Natural killer cell (primary cell): ENCODE data around the gene CTNNA2. TPM values are rescaled to one million over a fixed set of nuclear protein-coding genes. Genes with fewer than 3 reads are reported as not detected.

Experiments
- ATAC-seq, 3 donors: fragments of 150-1000 bp in 2 of 3; fragments of 200-7000 bp in 1 of 3; cut with Tn5 transposase; 1 replicate in 1 of 3; 2 replicates in 2 of 3; pipeline ENCODE4 v1.10.0; 2021; ENCODE audit warnings: mild to moderate bottlenecking in 2 of 3, moderate library complexity in 2 of 3
- DNase-seq, 2 donors: peaks; one replicate each; pipeline versions ENCODE4 v3.0.0 to v3.0.0-alpha.2; 2013 to 2021; ENCODE audit warnings: mixed read lengths in 1 of 2
- H3K27ac ChIP-seq: one replicate; pipeline ENCODE4 v1.5.1; 2013; ENCODE audit warnings: mild to moderate bottlenecking, low read length
- H3K27me3 ChIP-seq: one replicate; pipeline ENCODE4 v1.6.1; 2013; ENCODE audit warnings: low read length; ENCODE audit not compliant: control insufficient read depth, insufficient read depth
- H3K36me3 ChIP-seq: one replicate; pipeline ENCODE4 v1.6.1; 2013; ENCODE audit warnings: low read length; ENCODE audit not compliant: control insufficient read depth, insufficient read depth
- H3K4me1 ChIP-seq: one replicate; pipeline ENCODE4 v1.6.1; 2013; ENCODE audit warnings: low read length; ENCODE audit not compliant: control insufficient read depth, insufficient read depth
- H3K4me3 ChIP-seq: one replicate; pipeline ENCODE4 v1.5.1; 2013; ENCODE audit warnings: low read length
- H3K9me3 ChIP-seq: one replicate; pipeline ENCODE4 v1.6.1; 2013; ENCODE audit warnings: low read length; ENCODE audit not compliant: control insufficient read depth, insufficient read depth
- H3K27ac Mint-ChIP-seq, 2 donors: one replicate each; pipeline ENCODE4 v1.8.0; 2022; ENCODE audit warnings: mild to moderate bottlenecking in 2 of 2, mixed read lengths in 2 of 2, moderate library complexity in 1 of 2
- H3K27me3 Mint-ChIP-seq, 2 donors: one replicate each; pipeline ENCODE4 v1.8.0; 2022; ENCODE audit warnings: low read depth in 2 of 2, mixed read lengths in 2 of 2
- H3K36me3 Mint-ChIP-seq: one replicate; pipeline ENCODE4 v1.8.0; 2022; ENCODE audit warnings: mixed read lengths
- H3K4me1 Mint-ChIP-seq, 2 donors: one replicate each; pipeline ENCODE4 v1.8.0; 2022; ENCODE audit warnings: mixed read lengths in 2 of 2
- H3K4me3 Mint-ChIP-seq: one replicate; pipeline ENCODE4 v1.8.0; 2022; ENCODE audit warnings: mild to moderate bottlenecking, moderate library complexity, mixed read lengths
- H3K9me3 Mint-ChIP-seq, 2 donors: one replicate each; pipeline ENCODE4 v1.8.0; 2022; ENCODE audit warnings: mixed read lengths in 2 of 2
- CTCF ChIP-seq: fragments of 200-600 bp; IDR thresholded peaks from one replicate; pipeline ENCODE4 v1.8.0; 2022; ENCODE audit warnings: antibody characterized with exemption
- WGBS: methylation state at CpG from one replicate; pipeline ENCODE4 v1.1.7; 2013; ENCODE audit warnings: missing lambda C conversion rate; ENCODE audit not compliant: insufficient coverage; 5-methylcytosine and 5-hydroxymethylcytosine counted together
- intact Hi-C: fragments of 100-400 bp; cut with micrococcal nuclease; formaldehyde crosslinking; loops from one replicate; pipeline ENCODE4 v1.14.2; 2022
- total RNA-seq, 4 donors: library from RNA; stranded (reverse); fragments of 120-200 nt in 1 of 4; gene quantifications; one replicate each; pipeline versions ENCODE4 v1.2.3 to v1.2.4, GENCODE V29; 2013 to 2022

CTNNA2 gene
- total RNA-seq, 3 donors from 2014 or later (not counting 1 experiment from before 2014, with no cell fraction given): not detected

GRCh38 chr2:80363330-80363729 is 850.5 kb downstream of the CTNNA2 start:
- TF ChIP-seq CTCF: no peak
- Histone ChIP-seq H3K36me3 (no peaks in the 10 kb centered on the region), H3K27ac (no peak overlapping the region), H3K27me3 (no peaks in the 10 kb centered on the region), H3K4me1 (no peaks in the 10 kb centered on the region), H3K9me3 (no peaks in the 10 kb centered on the region), H3K4me3 (no peak overlapping the region)
- Mint-ChIP-seq H3K36me3 (no peaks in the 10 kb centered on the region), H3K27me3 (no peaks in the 10 kb centered on the region), H3K4me3 (no peak overlapping the region), H3K9me3 (peaks cover 6% of the 10 kb centered on the region in 2 donors), H3K27ac (no peak overlapping the region), H3K4me1 (no peaks in the 10 kb centered on the region)
- WGBS: 80% methylated on average over 3 of the region's 5 CpGs
- intact Hi-C loops: no loop called here
- ATAC-seq (no peak), DNase-seq (no peak)

GRCh38 chr2:80363791-80364349 is 851.0 kb downstream of the CTNNA2 start:
- H3K27ac Mint-ChIP-seq: no peak overlapping the region
- H3K9me3 ChIP-seq: no peaks in the 10 kb centered on the region
- no peak overlapping the region for H3K4me3 Mint-ChIP-seq
- H3K27me3 Mint-ChIP-seq: no peaks in the 10 kb centered on the region
- no peak for ATAC-seq
- intact Hi-C loops: no loop called here
- no peaks in the 10 kb centered on the region for H3K27me3 ChIP-seq
- H3K4me1 ChIP-seq: no peaks in the 10 kb centered on the region
- peaks cover 6% of the 10 kb centered on the region in 2 donors for H3K9me3 Mint-ChIP-seq
- no peaks in the 10 kb centered on the region for H3K36me3 ChIP-seq
- no peaks in the 10 kb centered on the region for H3K4me1 Mint-ChIP-seq
- no peaks in the 10 kb centered on the region for H3K36me3 Mint-ChIP-seq
- no peak for DNase-seq
- no peak overlapping the region for H3K4me3 ChIP-seq
- no peak for TF ChIP-seq CTCF
- no peak overlapping the region for H3K27ac ChIP-seq
- WGBS: 0% methylated on average over 5 of the region's 7 CpGs

- ATAC-seq (no peak), DNase-seq (no peak)
- no peak overlapping the region for H3K4me3 Mint-ChIP-seq
- Histone ChIP-seq H3K9me3 (no peaks in the 10 kb centered on the region), H3K27ac (no peak overlapping the region), H3K4me1 (no peaks in the 10 kb centered on the region), H3K4me3 (no peak overlapping the region), H3K27me3 (no peaks in the 10 kb centered on the region), H3K36me3 (no peaks in the 10 kb centered on the region)
- WGBS: 87% methylated on average over 6 of the region's 6 CpGs
- intact Hi-C loops: no loop called here
- TF ChIP-seq CTCF: no peak
- no peaks in the 10 kb centered on the region for H3K36me3 Mint-ChIP-seq
- no peaks in the 10 kb centered on the region for H3K4me1 Mint-ChIP-seq
- H3K9me3 Mint-ChIP-seq: peaks cover 5 to 8% of the 10 kb centered on the region in 2 donors
- H3K27ac Mint-ChIP-seq: no peak overlapping the region
- H3K27me3 Mint-ChIP-seq: no peaks in the 10 kb centered on the region
Observed at GRCh38 chr2:80364524-80365212, 851.8 kb downstream of the CTNNA2 start.

DNA sequence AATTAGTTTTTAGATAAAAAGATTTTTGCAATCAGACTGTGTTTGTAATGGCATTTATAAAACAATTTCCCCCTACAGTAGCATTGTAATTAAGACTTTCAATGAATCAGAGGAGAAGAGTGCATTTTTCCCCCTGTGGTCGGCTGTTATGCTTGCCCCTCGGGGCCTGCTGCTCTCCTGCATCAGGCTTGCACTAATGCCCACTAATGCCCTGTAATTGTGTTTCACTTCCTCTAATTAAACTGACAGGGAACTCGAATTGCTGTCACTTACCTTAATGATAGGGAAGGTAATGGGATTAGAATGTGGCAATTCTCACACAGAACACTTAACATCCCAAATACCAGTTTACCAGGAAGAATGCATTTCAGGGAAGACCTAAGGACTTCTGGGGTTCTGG is 852.9 kb downstream of the CTNNA2 start:
- Histone ChIP-seq H3K4me3 (no peak overlapping the region), H3K27ac (no peak overlapping the region), H3K4me1 (no peaks in the 10 kb centered on the region), H3K9me3 (no peaks in the 10 kb centered on the region), H3K27me3 (no peaks in the 10 kb centered on the region), H3K36me3 (no peaks in the 10 kb centered on the region)
- H3K27me3 Mint-ChIP-seq: no peaks in the 10 kb centered on the region
- ATAC-seq (no peak), DNase-seq (no peak)
- intact Hi-C loops: no loop called here
- no peak overlapping the region for H3K4me3 Mint-ChIP-seq
- H3K4me1 Mint-ChIP-seq: no peaks in the 10 kb centered on the region
- no peaks in the 10 kb centered on the region for H3K36me3 Mint-ChIP-seq
- peaks cover 7 to 9% of the 10 kb centered on the region in 2 donors for H3K9me3 Mint-ChIP-seq
- WGBS: 24% methylated on average over 2 of the region's 3 CpGs
- no peak overlapping the region for H3K27ac Mint-ChIP-seq
- no peak for TF ChIP-seq CTCF
